Right ventricle myocardium superior (tissue), 1 donor: ENCODE data around the gene RBBP5. TPM values are rescaled to one million over a fixed set of nuclear protein-coding genes. Genes with fewer than 3 reads are reported as not detected.

Experiments
- ATAC-seq: fragments of 200-7000 bp; cut with Tn5 transposase; one replicate; pipeline ENCODE4 v1.9.1; 2020; ENCODE audit warnings: mild to moderate bottlenecking; ENCODE audit not compliant: poor library complexity
- DNase-seq: peaks from one replicate; pipeline ENCODE4 v3.0.0-alpha.2; 2020
- intact Hi-C: fragments of 100-400 bp; cut with DNase I; formaldehyde crosslinking; loops from one replicate; pipeline ENCODE4 v1.11.2; 2022
- total RNA-seq: library from RNA; stranded (reverse); fragmentation: NEBNext Ultra II Directional; extraction: Animal tissue kit (Norgen Biotek cat#: 25700); gene quantifications from one replicate; pipeline ENCODE4 v1.2.1, GENCODE V29; 2021
- donor health status: DM: no; HTN: yes; CAD: no; lungs with severe emphysema.

Gene RBBP5
- total RNA-seq, 1 donor from 2014 or later: 9.3 TPM

GRCh38 chr1:205064301-205064700, 57.5 kb downstream of the RBBP5 start:
- ATAC-seq: no peak
- DNase-seq: no peak
- intact Hi-C loops: no loop called here

GRCh38 chr1:205062895-205063294, 58.9 kb downstream of the RBBP5 start:
- intact Hi-C loops: no loop called here
- DNase-seq: no peak
- ATAC-seq: no peak

- no peak for DNase-seq
- no peak for ATAC-seq
- intact Hi-C loops: no loop called here
These were observed 59.5 kb downstream of the RBBP5 start for GRCh38 chr1:205062319-205062718.

GRCh38 chr1:205061665-205062069, 60.1 kb downstream of the RBBP5 start:
- ATAC-seq (peak; percentile 74), DNase-seq (peak; percentile 85)
- intact Hi-C loops: loop anchor here (2.0 kb wide), 1 partner anchor 71 kb away; no protein-coding TSS in a partner anchor

GRCh38 chr1:205061227-205061626, 60.6 kb downstream of the RBBP5 start:
- peak; percentile 31 for ATAC-seq
- intact Hi-C loops: loop anchor here (2.0 kb wide), 1 partner anchor 70 kb away; no protein-coding TSS in a partner anchor
- DNase-seq: no peak

- DNase-seq: no peak
- intact Hi-C loops: loop anchor here (2.0 kb wide), 1 partner anchor 70 kb away; no protein-coding TSS in a partner anchor
- no peak for ATAC-seq
These were observed 61.0 kb downstream of the RBBP5 start for GRCh38 chr1:205060746-205061145.

GRCh38 chr1:205059660-205060059, 62.1 kb downstream of the RBBP5 start:
- intact Hi-C loops: loop anchor here (2.0 kb wide), 1 partner anchor 69 kb away; no protein-coding TSS in a partner anchor
- DNase-seq: no peak
- ATAC-seq: no peak

GRCh38 chr1:205058853-205059252, 62.9 kb downstream of the RBBP5 start:
- DNase-seq (no peak), ATAC-seq (no peak)
- intact Hi-C loops: no loop called here

- no peak for ATAC-seq
- intact Hi-C loops: no loop called here
- DNase-seq: no peak
These were observed 63.8 kb downstream of the RBBP5 start for GRCh38 chr1:205057808-205058575.

- intact Hi-C loops: no loop called here
- no peak for DNase-seq
- no peak for ATAC-seq
These were observed 64.7 kb downstream of the RBBP5 start for GRCh38 chr1:205056956-205057568.

GRCh38 chr1:205056188-205056611, 65.6 kb downstream of the RBBP5 start:
- intact Hi-C loops: no loop called here
- DNase-seq: no peak
- no peak for ATAC-seq

GRCh38 chr1:205054013-205054412, 67.8 kb downstream of the RBBP5 start:
- DNase-seq (no peak), ATAC-seq (no peak)
- intact Hi-C loops: no loop called here

GRCh38 chr1:205053296-205053695, 68.5 kb downstream of the RBBP5 start:
- ATAC-seq (no peak), DNase-seq (no peak)
- intact Hi-C loops: no loop called here

- intact Hi-C loops: no loop called here
- no peak for DNase-seq
- ATAC-seq: no peak
These were observed 69.1 kb downstream of the RBBP5 start for GRCh38 chr1:205052690-205053089.

- no peak for DNase-seq
- intact Hi-C loops: no loop called here
- peak; percentile 81 for ATAC-seq
These were observed 72.3 kb downstream of the RBBP5 start for GRCh38 chr1:205049479-205049878.

GRCh38 chr1:205048382-205048781, 73.4 kb downstream of the RBBP5 start:
- intact Hi-C loops: no loop called here
- ATAC-seq (peak; percentile 40), DNase-seq (no peak)

GRCh38 chr1:205047764-205048231, 74.0 kb downstream of the RBBP5 start:
- DNase-seq: no peak
- no peak for ATAC-seq
- intact Hi-C loops: no loop called here

- ATAC-seq: no peak
- intact Hi-C loops: no loop called here
- no peak for DNase-seq
These were observed 74.9 kb downstream of the RBBP5 start for GRCh38 chr1:205046870-205047269.

GRCh38 chr1:205045146-205045545, 76.6 kb downstream of the RBBP5 start:
- intact Hi-C loops: no loop called here
- ATAC-seq: no peak

GRCh38 chr1:205044741-205045140, 77.0 kb downstream of the RBBP5 start:
- ATAC-seq (no peak), DNase-seq (no peak)
- intact Hi-C loops: no loop called here

More at GRCh38 chr1:205045146-205045545, 76.6 kb downstream of the RBBP5 start:
- no peak for DNase-seq
